ENCODE results near the gene CDH10. TPM values are rescaled to one million over a fixed set of nuclear protein-coding genes. Genes with fewer than 3 reads are reported as not detected.

The CDH10 gene
- polyA plus RNA-seq: 0.52 TPM
- long read RNA-seq, donor 1: 0 reads
- long read RNA-seq, donor 2: 0 reads
- long read RNA-seq, donor 3: 0 reads
- long read RNA-seq, donor 4: 0 reads
- long read RNA-seq, donor 5: 0 reads
- long read RNA-seq, donor 6: 0 reads
- long read RNA-seq, donor 7: 0 reads
- long read RNA-seq, donor 8: 0 reads
- long read RNA-seq, donor 9: 0 reads
- long read RNA-seq, donor 10: 0 reads
- long read RNA-seq, donor 11: 0 reads

- no peak within 1 kb of the TSS for H3K4me3 ChIP-seq (ENCODE audit: low read length)
- peaks cover 6% of the 10 kb centered on the region for H3K27me3 ChIP-seq (ENCODE audit: control insufficient read depth, insufficient read depth, low read length)
- no CpG with 5 or more reads among the region's 14 CpGs for WGBS (ENCODE audit: insufficient coverage, low lambda C conversion rate)
- peak in 1 of 2 donors; percentile 11 for DNase-seq
- H3K27ac ChIP-seq (ENCODE audit: low read length): no peak within 1 kb of the TSS
- no peaks in the 10 kb centered on the region for H3K36me3 ChIP-seq (ENCODE audit: control insufficient read depth, insufficient read depth, low read length)
- no peaks in the 10 kb centered on the region for H3K9me3 ChIP-seq (ENCODE audit: control insufficient read depth, low read depth, low read length)
- H3K4me1 ChIP-seq (ENCODE audit: control insufficient read depth, insufficient read depth, low read length): no peaks in the 10 kb centered on the region
Measured at GRCh38 chr5:24644761-24645160, at the start of gene CDH10. CDH10 (minus strand) TSS chr5:24644978; CDS start chr5:24593490, 51,488 bp downstream.

DNA sequence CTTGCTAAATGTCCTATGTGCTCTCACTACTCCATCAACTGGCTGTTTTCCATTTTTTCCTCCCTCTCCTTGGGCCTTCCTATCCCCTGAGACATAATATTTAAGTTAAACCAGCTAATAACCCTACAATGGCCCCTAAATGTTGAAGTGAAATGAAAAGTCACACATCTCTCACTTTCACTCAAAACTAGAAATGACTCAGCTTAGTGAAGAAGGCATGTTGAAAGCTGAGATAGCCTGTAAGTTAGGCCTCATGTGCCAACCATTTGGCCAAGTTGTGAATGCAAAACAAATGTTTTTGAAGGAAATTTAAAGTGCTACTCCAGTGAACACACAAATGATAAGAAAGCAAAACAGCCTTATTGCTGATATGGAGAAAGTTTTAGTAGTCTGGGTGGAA, 48.8 kb upstream of the CDH10 start:
- H3K27ac ChIP-seq (ENCODE audit: low read length): no peak overlapping the region
- H3K36me3 ChIP-seq (ENCODE audit: control insufficient read depth, insufficient read depth, low read length): no peaks in the 10 kb centered on the region
- no peak overlapping the region for H3K4me3 ChIP-seq (ENCODE audit: low read length)
- DNase-seq: no peak
- no peaks in the 10 kb centered on the region for H3K27me3 ChIP-seq (ENCODE audit: control insufficient read depth, insufficient read depth, low read length)
- H3K4me1 ChIP-seq (ENCODE audit: control insufficient read depth, insufficient read depth, low read length): no peaks in the 10 kb centered on the region
- no peaks in the 10 kb centered on the region for H3K9me3 ChIP-seq (ENCODE audit: control insufficient read depth, low read depth, low read length)

- peaks cover 5% of the 10 kb centered on the region for H3K9me3 ChIP-seq (ENCODE audit: control insufficient read depth, low read depth, low read length)
- no peaks in the 10 kb centered on the region for H3K27me3 ChIP-seq (ENCODE audit: control insufficient read depth, insufficient read depth, low read length)
- DNase-seq: no peak
- WGBS (ENCODE audit: insufficient coverage, low lambda C conversion rate): 100% methylated on average over 1 of the region's 4 CpGs
- H3K27ac ChIP-seq (ENCODE audit: low read length): no peak overlapping the region
- H3K4me3 ChIP-seq (ENCODE audit: low read length): no peak overlapping the region
- no peaks in the 10 kb centered on the region for H3K4me1 ChIP-seq (ENCODE audit: control insufficient read depth, insufficient read depth, low read length)
- no peaks in the 10 kb centered on the region for H3K36me3 ChIP-seq (ENCODE audit: control insufficient read depth, insufficient read depth, low read length)
Measured at GRCh38 chr5:24691074-24691473, 46.3 kb upstream of the CDH10 start.

- WGBS (ENCODE audit: insufficient coverage, low lambda C conversion rate): 67% methylated on average over 1 of the region's 1 CpG
- H3K9me3 ChIP-seq (ENCODE audit: control insufficient read depth, low read depth, low read length): no peaks in the 10 kb centered on the region
- H3K4me3 ChIP-seq (ENCODE audit: low read length): no peak overlapping the region
- no peaks in the 10 kb centered on the region for H3K36me3 ChIP-seq (ENCODE audit: control insufficient read depth, insufficient read depth, low read length)
- H3K27me3 ChIP-seq (ENCODE audit: control insufficient read depth, insufficient read depth, low read length): no peaks in the 10 kb centered on the region
- no peaks in the 10 kb centered on the region for H3K4me1 ChIP-seq (ENCODE audit: control insufficient read depth, insufficient read depth, low read length)
- DNase-seq: no peak
- no peak overlapping the region for H3K27ac ChIP-seq (ENCODE audit: low read length)
Measured at GRCh38 chr5:24681106-24681505, 36.3 kb upstream of the CDH10 start.

DNA sequence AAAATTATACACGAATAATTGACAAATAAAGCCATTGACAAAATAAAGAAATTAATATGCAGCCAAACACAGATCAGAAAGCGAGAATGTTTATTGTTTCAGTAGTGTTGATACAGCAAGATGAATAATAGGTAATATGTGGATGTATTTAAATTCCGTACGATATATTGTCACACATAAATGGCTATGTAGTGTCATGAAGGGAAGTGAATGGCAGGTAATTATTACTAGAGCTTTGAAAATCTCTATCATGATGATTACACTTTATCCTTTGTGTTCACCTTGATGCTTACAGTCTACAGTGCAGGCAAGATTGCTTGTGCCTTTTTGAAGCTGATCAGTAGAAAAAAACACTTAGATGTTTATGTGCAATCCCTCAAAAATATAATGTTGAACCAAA, 23.3 kb upstream of the CDH10 start:
- Histone ChIP-seq H3K4me1 (ENCODE audit: control insufficient read depth, insufficient read depth, low read length) (no peaks in the 10 kb centered on the region), H3K36me3 (ENCODE audit: control insufficient read depth, insufficient read depth, low read length) (no peaks in the 10 kb centered on the region), H3K4me3 (ENCODE audit: low read length) (no peak overlapping the region), H3K27ac (ENCODE audit: low read length) (no peak overlapping the region), H3K27me3 (ENCODE audit: control insufficient read depth, insufficient read depth, low read length) (no peaks in the 10 kb centered on the region), H3K9me3 (ENCODE audit: control insufficient read depth, low read depth, low read length) (no peaks in the 10 kb centered on the region)
- WGBS (ENCODE audit: insufficient coverage, low lambda C conversion rate): 78% methylated on average over 3 of the region's 4 CpGs
- no peak for DNase-seq

GRCh38 chr5:24649531-24649930, 4.8 kb upstream of the CDH10 start:
- WGBS (ENCODE audit: insufficient coverage, low lambda C conversion rate): 67% methylated on average over 1 of the region's 3 CpGs
- H3K9me3 ChIP-seq (ENCODE audit: control insufficient read depth, low read depth, low read length): no peaks in the 10 kb centered on the region
- no peaks in the 10 kb centered on the region for H3K36me3 ChIP-seq (ENCODE audit: control insufficient read depth, insufficient read depth, low read length)
- peaks cover 6% of the 10 kb centered on the region for H3K27me3 ChIP-seq (ENCODE audit: control insufficient read depth, insufficient read depth, low read length)
- peaks cover 3% of the 10 kb centered on the region for H3K4me1 ChIP-seq (ENCODE audit: control insufficient read depth, insufficient read depth, low read length)
- no peak overlapping the region for H3K27ac ChIP-seq (ENCODE audit: low read length)
- no peak overlapping the region for H3K4me3 ChIP-seq (ENCODE audit: low read length)
- no peak for DNase-seq

GRCh38 chr5:24646915-24647314, 2.1 kb upstream of the CDH10 start:
- peaks cover 6% of the 10 kb centered on the region for H3K27me3 ChIP-seq (ENCODE audit: control insufficient read depth, insufficient read depth, low read length)
- H3K4me3 ChIP-seq (ENCODE audit: low read length): no peak overlapping the region
- no peak overlapping the region for H3K27ac ChIP-seq (ENCODE audit: low read length)
- H3K9me3 ChIP-seq (ENCODE audit: control insufficient read depth, low read depth, low read length): no peaks in the 10 kb centered on the region
- H3K4me1 ChIP-seq (ENCODE audit: control insufficient read depth, insufficient read depth, low read length): peaks cover 1% of the 10 kb centered on the region
- DNase-seq: no peak
- whole genome bisulfite sequencing (ENCODE audit: insufficient coverage, low lambda C conversion rate): no CpG with 5 or more reads among the region's 1 CpG
- H3K36me3 ChIP-seq (ENCODE audit: control insufficient read depth, insufficient read depth, low read length): no peaks in the 10 kb centered on the region

- Histone ChIP-seq H3K27me3 (ENCODE audit: control insufficient read depth, insufficient read depth, low read length) (peaks cover 6% of the 10 kb centered on the region), H3K36me3 (ENCODE audit: control insufficient read depth, insufficient read depth, low read length) (no peaks in the 10 kb centered on the region), H3K9me3 (ENCODE audit: control insufficient read depth, low read depth, low read length) (no peaks in the 10 kb centered on the region), H3K4me1 (ENCODE audit: control insufficient read depth, insufficient read depth, low read length) (no peaks in the 10 kb centered on the region), H3K4me3 (ENCODE audit: low read length) (no peak overlapping the region), H3K27ac (ENCODE audit: low read length) (no peak overlapping the region)
- no peak for DNase-seq
- WGBS (ENCODE audit: insufficient coverage, low lambda C conversion rate): 53% methylated on average over 3 of the region's 5 CpGs
Measured at GRCh38 chr5:24645483-24645882, 705 bp upstream of the CDH10 start.

- no peak for DNase-seq
- H3K27me3 ChIP-seq (ENCODE audit: control insufficient read depth, insufficient read depth, low read length): peaks cover 6% of the 10 kb centered on the region
- WGBS (ENCODE audit: insufficient coverage, low lambda C conversion rate): no CpG with 5 or more reads among the region's 2 CpGs
Measured at GRCh38 chr5:24643880-24644279, 898 bp downstream of the CDH10 start.

DNA sequence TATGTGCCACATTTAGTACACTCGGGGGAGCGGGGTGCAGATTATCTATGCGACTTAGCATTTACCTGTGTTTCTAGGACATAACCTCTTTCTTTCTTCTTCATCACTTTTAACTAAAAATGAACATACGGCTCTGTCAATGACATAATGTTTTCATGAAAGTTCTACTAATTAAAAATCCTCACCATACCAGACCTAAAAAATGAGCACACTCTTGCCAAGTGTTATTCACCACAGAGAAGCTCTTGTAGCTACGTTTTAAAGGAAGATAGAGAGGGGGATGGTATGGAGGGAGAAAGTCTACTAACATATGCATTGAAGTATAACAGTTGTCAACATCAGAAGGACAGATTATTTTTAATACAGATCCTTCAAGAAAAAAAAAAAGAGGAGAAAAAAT, 1.6 kb downstream of the CDH10 start:
- no peak overlapping the region for H3K4me3 ChIP-seq (ENCODE audit: low read length)
- DNase-seq: no peak
- H3K4me1 ChIP-seq (ENCODE audit: control insufficient read depth, insufficient read depth, low read length): no peaks in the 10 kb centered on the region
- no peaks in the 10 kb centered on the region for H3K9me3 ChIP-seq (ENCODE audit: control insufficient read depth, low read depth, low read length)
- peaks cover 6% of the 10 kb centered on the region for H3K27me3 ChIP-seq (ENCODE audit: control insufficient read depth, insufficient read depth, low read length)
- H3K27ac ChIP-seq (ENCODE audit: low read length): no peak overlapping the region
- H3K36me3 ChIP-seq (ENCODE audit: control insufficient read depth, insufficient read depth, low read length): no peaks in the 10 kb centered on the region
- WGBS (ENCODE audit: insufficient coverage, low lambda C conversion rate): 75% methylated on average over 4 of the region's 5 CpGs

More at GRCh38 chr5:24643880-24644279, 898 bp downstream of the CDH10 start:
- Histone ChIP-seq H3K36me3 (ENCODE audit: control insufficient read depth, insufficient read depth, low read length) (no peaks in the 10 kb centered on the region), H3K27ac (ENCODE audit: low read length) (no peak overlapping the region), H3K4me1 (ENCODE audit: control insufficient read depth, insufficient read depth, low read length) (no peaks in the 10 kb centered on the region), H3K4me3 (ENCODE audit: low read length) (no peak overlapping the region), H3K9me3 (ENCODE audit: control insufficient read depth, low read depth, low read length) (no peaks in the 10 kb centered on the region)

DNA sequence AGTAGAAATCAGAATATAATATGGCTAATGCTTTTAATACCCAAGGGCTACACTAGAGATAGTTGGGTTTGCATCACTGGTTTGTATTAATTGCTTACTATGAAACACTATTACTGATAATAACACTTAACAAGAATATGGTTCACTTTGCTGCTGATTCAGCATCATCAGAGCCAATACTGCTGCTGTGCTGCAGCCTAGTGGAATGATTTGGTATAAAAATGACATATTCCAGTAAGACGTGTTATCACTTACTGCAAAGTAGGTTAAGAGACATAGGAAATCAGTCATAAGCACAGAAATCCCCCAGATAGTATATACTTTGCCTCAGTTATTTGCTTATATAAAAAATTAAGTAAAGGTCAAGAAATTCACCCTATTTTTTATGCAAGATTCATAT, 2.8 kb downstream of the CDH10 start:
- H3K4me1 ChIP-seq (ENCODE audit: control insufficient read depth, insufficient read depth, low read length): no peaks in the 10 kb centered on the region
- H3K4me3 ChIP-seq (ENCODE audit: low read length): no peak overlapping the region
- H3K27me3 ChIP-seq (ENCODE audit: control insufficient read depth, insufficient read depth, low read length): peaks cover 6% of the 10 kb centered on the region
- no peaks in the 10 kb centered on the region for H3K9me3 ChIP-seq (ENCODE audit: control insufficient read depth, low read depth, low read length)
- DNase-seq: no peak
- no peak overlapping the region for H3K27ac ChIP-seq (ENCODE audit: low read length)
- no CpG with 5 or more reads among the region's 1 CpG for WGBS (ENCODE audit: insufficient coverage, low lambda C conversion rate)
- H3K36me3 ChIP-seq (ENCODE audit: control insufficient read depth, insufficient read depth, low read length): no peaks in the 10 kb centered on the region

All from large intestine (tissue), 12 donors.